D721Med (cell line): Measurements from ENCODE around the gene CHCHD6.

Experiments
- DNase-seq: peaks from one replicate; pipeline ENCODE4 v3.0.0; 2011; ENCODE audit warnings: low spot score; ENCODE audit not compliant: insufficient read length
- FAIRE-seq: peaks from 2 replicates; lab custom pipeline; 2011; peaks lifted over from hg19 to GRCh38; lab: Jason Lieb, UNC
- TF ChIP-seq, protein P1 (sequence below): IDR thresholded peaks from 2 replicates; pipeline ENCODE4 v1.5.1; 2012; ENCODE audit warnings: mild to moderate bottlenecking, control low read depth; ENCODE audit not compliant: insufficient read depth; ENCODE audit errors: missing control alignments

CHCHD6 gene

DNA sequence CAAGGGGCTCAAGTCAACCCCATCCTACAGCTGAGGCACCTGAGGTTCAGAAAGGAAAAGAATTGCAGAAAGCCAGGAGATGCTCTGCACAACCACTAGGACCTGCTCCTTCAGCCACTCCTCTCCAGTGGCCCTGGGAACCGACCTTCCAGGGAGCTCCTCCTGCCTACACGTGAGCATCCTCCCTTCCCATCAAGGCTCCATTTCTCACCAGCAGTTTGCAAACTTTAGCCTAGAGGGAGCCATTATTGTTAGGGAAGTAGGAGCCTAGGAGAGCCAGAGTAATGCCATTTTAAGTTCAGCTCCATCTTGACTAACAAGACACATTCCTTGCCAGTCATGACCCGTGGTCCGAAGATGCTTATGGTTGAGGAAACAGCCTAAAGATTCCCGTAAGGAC lies 11.2 kb upstream of the CHCHD6 start:
- TF ChIP-seq, protein P1, sequence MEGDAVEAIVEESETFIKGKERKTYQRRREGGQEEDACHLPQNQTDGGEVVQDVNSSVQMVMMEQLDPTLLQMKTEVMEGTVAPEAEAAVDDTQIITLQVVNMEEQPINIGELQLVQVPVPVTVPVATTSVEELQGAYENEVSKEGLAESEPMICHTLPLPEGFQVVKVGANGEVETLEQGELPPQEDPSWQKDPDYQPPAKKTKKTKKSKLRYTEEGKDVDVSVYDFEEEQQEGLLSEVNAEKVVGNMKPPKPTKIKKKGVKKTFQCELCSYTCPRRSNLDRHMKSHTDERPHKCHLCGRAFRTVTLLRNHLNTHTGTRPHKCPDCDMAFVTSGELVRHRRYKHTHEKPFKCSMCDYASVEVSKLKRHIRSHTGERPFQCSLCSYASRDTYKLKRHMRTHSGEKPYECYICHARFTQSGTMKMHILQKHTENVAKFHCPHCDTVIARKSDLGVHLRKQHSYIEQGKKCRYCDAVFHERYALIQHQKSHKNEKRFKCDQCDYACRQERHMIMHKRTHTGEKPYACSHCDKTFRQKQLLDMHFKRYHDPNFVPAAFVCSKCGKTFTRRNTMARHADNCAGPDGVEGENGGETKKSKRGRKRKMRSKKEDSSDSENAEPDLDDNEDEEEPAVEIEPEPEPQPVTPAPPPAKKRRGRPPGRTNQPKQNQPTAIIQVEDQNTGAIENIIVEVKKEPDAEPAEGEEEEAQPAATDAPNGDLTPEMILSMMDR, result no peak
- no peak for DNase-seq
- no peak for FAIRE-seq

DNA sequence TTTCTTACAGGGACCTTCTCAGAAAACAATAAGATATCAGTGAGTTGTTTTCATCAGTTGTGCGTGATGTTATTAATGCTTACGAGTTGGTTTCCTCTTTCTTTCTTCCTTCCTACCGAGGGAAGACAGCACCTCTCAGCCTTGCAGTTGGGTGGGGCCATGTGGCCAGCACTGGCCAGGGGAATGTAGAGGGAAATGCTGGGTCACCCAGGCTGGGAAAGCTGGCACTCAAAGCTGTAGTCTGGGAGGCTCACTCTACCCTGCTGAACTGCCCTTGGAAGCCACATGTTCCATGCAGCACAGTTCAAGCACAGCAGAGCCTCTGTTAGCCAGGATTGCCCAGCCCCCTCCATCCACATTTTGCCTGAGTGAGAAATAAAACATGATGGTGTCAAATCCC lies 10.1 kb upstream of the CHCHD6 start:
- no peak for FAIRE-seq
- no peak for DNase-seq
- TF ChIP-seq, protein P1, result no peak

DNA sequence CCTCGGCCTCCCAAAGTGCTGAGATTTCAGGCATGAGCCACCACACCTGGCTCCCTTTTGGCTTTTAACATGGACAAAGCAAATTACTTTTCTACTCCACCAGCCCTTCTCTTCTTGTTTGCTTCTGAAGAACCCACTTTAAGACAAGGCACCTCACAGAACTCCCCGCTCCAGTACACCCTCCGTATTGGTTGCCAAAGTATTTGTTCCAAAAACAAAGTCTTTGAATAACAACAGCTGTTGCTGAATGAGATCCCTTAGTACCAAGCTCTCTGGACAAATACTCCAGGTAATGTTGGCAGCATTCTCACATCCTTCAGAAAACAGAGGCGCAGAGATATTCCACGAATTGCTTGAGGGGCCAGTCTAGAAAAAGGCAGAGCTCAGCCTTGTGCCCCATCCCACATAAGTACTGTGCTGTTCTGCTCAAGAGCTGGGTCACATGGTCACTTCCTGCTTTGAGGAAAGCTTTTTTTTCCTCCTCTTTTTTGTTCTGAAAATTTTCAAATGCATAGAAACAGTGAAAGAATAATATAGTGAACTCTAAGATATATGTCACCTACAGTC lies 7.3 kb upstream of the CHCHD6 start:
- no peak for DNase-seq
- no peak for FAIRE-seq
- TF ChIP-seq, protein P1, result no peak

DNA sequence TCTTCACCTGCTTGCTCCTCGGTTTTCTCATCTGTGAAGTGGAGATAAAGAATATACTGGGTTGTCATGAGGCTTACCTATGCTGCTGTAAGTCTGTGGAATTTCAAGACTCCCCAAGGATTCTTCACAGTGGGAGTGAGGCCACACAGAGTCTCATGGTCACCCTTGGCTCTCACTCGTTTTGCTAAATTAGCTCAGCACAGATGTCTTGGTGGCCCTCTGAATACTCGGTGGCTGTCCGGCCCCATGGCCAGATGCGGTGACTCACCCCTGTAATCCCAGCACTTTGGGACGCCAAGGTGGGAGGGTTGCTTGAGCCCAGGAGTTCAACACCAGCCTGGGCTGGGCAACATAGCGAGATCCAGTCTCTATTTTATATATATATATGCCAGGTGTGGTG lies 5.0 kb upstream of the CHCHD6 start:
- TF ChIP-seq, protein P1, result no peak
- DNase-seq (no peak), FAIRE-seq (no peak)

DNA sequence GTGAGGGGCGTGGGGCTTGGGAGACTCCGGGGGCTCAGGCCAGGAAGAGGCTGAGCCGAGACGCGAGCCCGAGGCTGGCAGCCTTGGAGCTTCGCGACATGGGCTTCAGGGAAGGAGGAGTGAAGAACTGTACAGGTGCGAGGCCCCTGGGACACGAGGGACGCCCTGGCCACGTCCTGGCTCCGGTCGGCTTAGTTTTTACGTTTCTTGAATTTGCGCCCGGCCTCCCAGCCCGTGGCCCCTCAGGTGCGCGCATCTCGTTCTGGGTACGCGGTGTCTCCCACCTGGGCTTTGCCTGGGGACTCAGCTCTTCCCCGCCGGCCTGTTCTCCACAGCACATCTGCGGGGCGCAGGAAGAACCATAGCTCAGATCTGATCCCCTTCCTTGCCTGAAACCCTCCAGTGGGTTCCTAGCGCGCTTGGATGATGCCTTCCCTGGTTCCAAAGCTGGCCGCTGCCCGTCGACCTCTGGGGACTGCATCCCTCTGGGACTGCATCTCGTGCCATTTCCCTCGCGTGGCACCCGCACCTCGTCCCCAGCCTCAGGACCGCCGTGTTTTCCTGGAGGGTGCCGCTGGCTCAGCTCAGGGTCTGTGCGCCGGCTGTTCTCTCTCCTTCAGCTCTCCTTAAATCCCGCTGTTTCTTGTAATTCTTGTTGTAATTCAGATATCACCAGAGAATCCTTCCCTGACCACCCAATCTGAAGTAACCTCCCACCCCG lies 614 bp downstream of the CHCHD6 start:
- FAIRE-seq, result no peak
- TF ChIP-seq, protein P1, result no peak
- DNase-seq, result no peak

DNA sequence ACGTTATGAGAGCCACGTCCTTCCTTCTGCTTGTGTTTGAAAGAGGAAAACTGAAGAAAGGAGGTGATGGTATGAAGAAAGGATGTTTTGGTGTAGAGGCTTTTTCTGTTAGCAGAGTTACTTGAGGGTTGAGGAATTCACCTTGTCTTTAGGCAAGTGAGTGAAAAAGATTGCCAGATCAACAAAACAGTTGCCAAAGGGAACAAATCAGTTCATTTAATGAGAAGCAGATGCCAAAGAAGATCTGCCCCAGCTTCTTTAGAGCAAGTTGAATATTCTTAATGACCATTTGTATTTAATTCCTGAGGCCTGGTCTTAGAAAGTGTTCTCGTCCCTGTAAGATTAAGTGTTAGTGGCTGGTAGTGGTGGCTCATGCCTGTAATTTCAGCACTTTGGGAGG lies 2.6 kb downstream of the CHCHD6 start:
- TF ChIP-seq, protein P1, result no peak
- FAIRE-seq (no peak), DNase-seq (no peak)

DNA sequence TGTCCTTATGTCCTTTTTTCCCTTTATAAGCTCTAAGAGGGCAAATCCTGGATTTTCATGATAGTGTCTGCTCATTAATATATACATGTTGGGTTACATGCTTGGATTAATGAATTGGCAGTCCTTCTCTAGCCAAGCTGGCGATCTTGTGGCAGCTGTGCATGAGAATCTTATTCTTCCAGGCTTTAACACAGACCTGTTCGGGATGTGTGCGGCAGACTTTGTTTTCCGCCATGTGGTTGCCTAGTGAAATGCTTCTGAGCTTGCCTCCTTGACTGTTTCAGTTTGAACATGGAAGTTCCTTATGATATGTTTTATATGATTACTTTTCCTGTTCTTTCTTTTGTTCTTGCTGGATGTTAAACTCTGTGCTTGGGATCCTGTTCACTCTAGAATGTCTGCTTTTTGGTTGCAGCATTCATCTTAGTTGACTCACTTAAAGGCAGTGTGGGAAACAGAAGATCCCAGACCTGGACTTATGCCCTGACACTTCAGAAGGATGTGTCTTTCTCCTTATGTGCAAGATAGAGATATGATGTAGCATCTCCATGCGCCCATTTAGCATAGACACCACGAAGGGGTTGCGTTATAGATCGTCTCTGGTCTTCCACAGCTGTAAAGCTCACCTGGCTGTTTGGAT lies 7.2 kb downstream of the CHCHD6 start:
- no peak for DNase-seq
- FAIRE-seq, result no peak
- TF ChIP-seq, protein P1, result no peak
